ENCODE measurements around the gene CPM. TPM values are rescaled to one million over a fixed set of nuclear protein-coding genes. Genes with fewer than 3 reads are reported as not detected.

The CPM gene
- total and polyA plus RNA-seq, 2 of the 4 experiments (the other 2 are of a cell fraction): 2.0 to 8.8 TPM

- H3K18ac ChIP-seq (ENCODE audit: low read depth, low read length): no peak overlapping the region
- H3K56ac ChIP-seq (ENCODE audit: extremely low read depth, insufficient read depth, low read length): no peak overlapping the region
- no peak overlapping the region for H2AK9ac ChIP-seq (replicated peaks; ENCODE audit: low read depth, low read length, poor library complexity)
- no peak overlapping the region for H2BK5ac ChIP-seq (ENCODE audit: low read depth, low read length, poor library complexity, severe bottlenecking)
- H2BK20ac ChIP-seq (ENCODE audit: low read depth, low read length): no peak overlapping the region
- H3K27ac ChIP-seq (ENCODE audit: insufficient read depth, low read length): no peak overlapping the region
- H4K5ac ChIP-seq (ENCODE audit: low read depth, low read length): no peak overlapping the region
- H3K4ac ChIP-seq (ENCODE audit: low read depth, low read length): no peak overlapping the region
- intact Hi-C loops (cut with micrococcal nuclease): no loop called here
- no TSS peak for BruUV-seq (replicated peaks)
- ATAC-seq (ENCODE audit: low read depth) (no peak), DNase-seq (no peak)
- H3K9me1 ChIP-seq (ENCODE audit: insufficient read depth, low read length): peaks cover 10% of the 10 kb centered on the region
- no peak overlapping the region for H2AFZ ChIP-seq (replicated peaks; ENCODE audit: low read length, poor library complexity)
- WGBS, 2 experiments (ENCODE audit: extremely low coverage in 2 of 2, insufficient read length in 1 of 2): 100% methylated on average over 1 of the region's 4 CpGs; no CpG with 5 or more reads in 1 of the 2 experiments
- ChIA-PET POLR2A (ENCODE audit: unreplicated experiment) (no interaction called here), CTCF (no interaction called here)
- H4K91ac ChIP-seq (ENCODE audit: insufficient read depth, low read depth, low read length): no peak overlapping the region
- no peaks in the 10 kb centered on the region for H3K27me3 ChIP-seq (ENCODE audit: control insufficient read depth, insufficient read depth, low read length)
- H3K14ac ChIP-seq (replicated peaks; ENCODE audit: low read depth, low read length): no peak overlapping the region
- no peak overlapping the region for H2BK120ac ChIP-seq (ENCODE audit: low read depth, low read length)
- H3K4me3 ChIP-seq (ENCODE audit: insufficient read depth, low read depth, low read length): no peak overlapping the region
- H2BK15ac ChIP-seq (ENCODE audit: low read depth, low read length): no peak overlapping the region
- H3K4me2 ChIP-seq (ENCODE audit: low read depth, low read length): no peak overlapping the region
- H2AK5ac ChIP-seq (ENCODE audit: low read depth, low read length): no peak overlapping the region
- dilution Hi-C loops (cut with HindIII; ENCODE audit: low sequenced_read_pairs, unreplicated experiment): no loop called here
- peaks cover 16% of the 10 kb centered on the region for H3K4me1 ChIP-seq (ENCODE audit: control insufficient read depth, insufficient read depth, low read length)
- no peak overlapping the region for H3K9ac ChIP-seq (ENCODE audit: low read depth, low read length)
- H4K20me1 ChIP-seq (ENCODE audit: insufficient read depth, low read length): no peaks in the 10 kb centered on the region
- H3K79me1 ChIP-seq (ENCODE audit: low read depth in 1 of 2, low read length in 2 of 2): no peaks in the 10 kb centered on the region
- no peak overlapping the region for H4K8ac ChIP-seq (ENCODE audit: low read depth in 2 of 2, low read length in 2 of 2)
- H3K23ac ChIP-seq (ENCODE audit: low read depth, low read length): no peak overlapping the region
- TF ChIP-seq ELK1 (IDR thresholded peaks at IDR 0.05; ENCODE audit: borderline replicate concordance, low read depth, low read length) (no peak), CHD1 (IDR thresholded peaks at IDR 0.05; ENCODE audit: low read depth, low read length) (no peak), POLR2A (IDR thresholded peaks at IDR 0.05; ENCODE audit: low read depth, low read length) (no peak), RCOR1 (IDR thresholded peaks at IDR 0.05; ENCODE audit: insufficient replicate concordance, low read length) (no peak), SMC3 (IDR thresholded peaks at IDR 0.05; ENCODE audit: low read depth, low read length) (no peak), USF2 (IDR thresholded peaks at IDR 0.05; ENCODE audit: low read depth, low read length) (no peak), MXI1 (IDR thresholded peaks at IDR 0.05; ENCODE audit: borderline replicate concordance, low read depth, low read length) (no peak), RFX5 (IDR thresholded peaks at IDR 0.05; ENCODE audit: low read depth, low read length) (no peak), BHLHE40 (IDR thresholded peaks at IDR 0.05; ENCODE audit: low read depth, low read length) (no peak), RAD21 (IDR thresholded peaks at IDR 0.05; ENCODE audit: low read length) (no peak), MAFK (IDR thresholded peaks at IDR 0.05; ENCODE audit: low read depth, low read length) (no peak), FOS (IDR thresholded peaks at IDR 0.05; ENCODE audit: low read depth, low read length) (no peak), MAZ (IDR thresholded peaks at IDR 0.05; ENCODE audit: borderline replicate concordance, low read depth, low read length) (no peak), CTCF (conservative IDR thresholded peaks at IDR 0.05; ENCODE audit: low read depth, low read length) (no peak), NFE2L2 (IDR thresholded peaks at IDR 0.05; ENCODE audit: low read depth, low read length) (no peak), CEBPB (IDR thresholded peaks at IDR 0.05; ENCODE audit: low read depth, low read length) (no peak)
- H3K9me3 ChIP-seq (ENCODE audit: control insufficient read depth, insufficient read depth, low read length): no peaks in the 10 kb centered on the region
- H3K36me3 ChIP-seq (ENCODE audit: control insufficient read depth, insufficient read depth, low read length): no peaks in the 10 kb centered on the region
- in situ Hi-C loops (cut with MboI; ENCODE audit: low sequenced_read_pairs): no loop called here
Measured at GRCh38 chr12:68956466-68956865, 23.5 kb upstream of the CPM start.
